GM21737 (cell line): ENCODE data around the gene TUBA1C.
"Not testable (repeated sequence)": the region's sequence is repeated elsewhere in the genome, so short reads cannot be mapped to it uniquely, and the experiment has no call there.

Experiments used
- ATAC-seq: cut with Tn5 transposase; IDR thresholded peaks from one replicate; pipeline ENCODE4 v1.9.1; 2021; ENCODE audit warnings: mild to moderate bottlenecking, moderate library complexity; ENCODE audit not compliant: unreplicated experiment

TUBA1C gene

DNA sequence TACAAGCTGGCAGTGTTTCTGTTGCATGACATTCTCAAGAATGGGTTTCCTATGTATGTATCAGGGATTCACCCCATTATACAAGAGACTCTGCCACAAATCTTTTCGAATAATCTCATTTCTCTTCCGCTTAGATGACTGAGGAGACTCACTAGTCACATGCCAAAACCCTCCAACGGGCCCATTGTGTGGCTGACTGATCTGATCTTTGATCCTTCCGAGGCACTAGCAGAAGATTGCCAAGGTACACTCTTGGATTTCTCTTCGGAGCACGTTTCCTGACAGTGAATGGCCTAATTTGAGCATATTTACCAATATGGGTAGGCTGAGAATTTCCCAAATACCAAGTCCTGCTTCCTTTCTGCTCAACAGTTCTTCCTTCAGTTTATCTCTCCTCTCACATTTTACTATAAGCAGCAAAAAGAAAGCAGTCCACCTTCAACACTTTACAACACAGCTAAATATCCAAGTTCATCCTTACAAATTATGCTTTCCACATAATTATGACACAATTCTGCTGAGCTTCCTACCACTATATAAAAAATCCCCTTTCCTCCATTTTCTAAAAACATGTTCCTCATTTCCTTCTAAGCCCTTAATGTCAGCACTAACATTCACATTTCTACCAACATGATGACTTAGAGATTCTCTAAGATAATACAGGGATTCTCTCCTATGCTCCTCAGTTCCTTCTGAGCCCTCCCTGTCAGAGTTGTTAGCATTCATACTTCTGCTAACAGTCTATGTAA is 41.1 kb downstream of the TUBA1C start:
- ATAC-seq, result no peak

DNA sequence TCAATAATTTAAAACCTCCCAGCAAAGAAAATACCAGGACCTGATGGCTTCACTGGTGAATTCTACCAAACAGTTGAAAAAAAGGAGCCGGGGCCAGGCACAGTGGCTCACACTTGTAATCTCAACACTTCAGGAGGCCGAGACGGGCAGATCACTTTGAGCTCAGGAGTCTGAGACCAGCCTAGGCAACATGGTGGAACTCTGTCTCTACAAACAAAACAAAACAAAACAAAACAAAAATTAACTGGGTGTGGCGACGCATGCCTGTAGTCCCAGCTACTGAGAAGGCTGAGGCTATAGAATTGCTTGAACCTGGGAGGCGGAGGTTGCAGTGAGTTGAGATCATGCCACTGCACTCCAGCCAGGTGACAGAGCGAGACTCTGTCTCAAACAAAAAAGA is 44.5 kb downstream of the TUBA1C start:
- ATAC-seq, result no peak

DNA sequence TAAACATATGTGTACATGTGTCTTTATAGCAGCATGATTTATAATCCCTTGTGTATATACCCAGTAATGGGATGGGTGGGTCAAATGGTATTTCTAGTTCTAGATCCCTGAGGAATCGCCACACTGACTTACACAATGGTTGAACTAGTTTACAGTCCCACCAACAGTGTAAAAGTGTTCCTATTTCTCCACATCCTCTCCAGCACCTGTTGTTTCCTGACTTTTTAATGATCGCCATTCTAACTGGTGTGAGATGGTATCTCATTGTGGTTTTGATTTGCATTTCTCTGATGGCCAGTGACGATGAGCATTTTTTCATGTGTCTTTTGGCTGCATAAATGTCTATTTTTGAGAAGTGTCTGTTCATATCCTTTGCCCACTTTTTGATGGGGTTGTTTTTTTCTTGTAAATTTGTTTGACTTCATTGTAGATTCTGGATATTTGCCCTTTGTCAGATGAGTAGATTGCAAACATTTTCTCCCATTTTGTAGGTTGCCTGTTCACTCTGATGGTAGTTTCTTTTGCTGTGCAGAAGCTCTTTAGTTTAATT is 45.6 kb downstream of the TUBA1C start:
- ATAC-seq, result not testable (repeated sequence)

GRCh38 chr12:49314811-49315210 is 49.9 kb downstream of the TUBA1C start:
- no peak for ATAC-seq

GRCh38 chr12:49317118-49317517 is 52.2 kb downstream of the TUBA1C start:
- ATAC-seq, result not testable (repeated sequence)

- ATAC-seq, result not testable (repeated sequence)
These were observed 55.7 kb downstream of the TUBA1C start for GRCh38 chr12:49320411-49321103.

DNA sequence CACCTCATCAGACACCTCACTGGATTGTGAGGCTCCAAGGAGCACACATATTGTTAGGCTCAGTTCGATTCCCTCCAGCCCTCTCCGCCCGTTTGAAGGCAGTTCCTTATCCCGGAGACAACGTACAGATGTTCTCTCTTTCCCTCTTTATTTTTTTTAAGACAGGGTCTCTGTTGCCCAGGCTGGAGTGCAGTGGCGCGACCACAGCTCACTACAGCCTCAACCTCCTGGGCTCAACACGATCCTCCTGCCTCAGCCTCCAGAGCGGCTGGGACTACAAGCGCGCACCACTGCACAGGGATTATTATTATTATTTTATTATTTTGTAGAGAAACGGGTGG is 57.5 kb downstream of the TUBA1C start:
- no peak for ATAC-seq

DNA sequence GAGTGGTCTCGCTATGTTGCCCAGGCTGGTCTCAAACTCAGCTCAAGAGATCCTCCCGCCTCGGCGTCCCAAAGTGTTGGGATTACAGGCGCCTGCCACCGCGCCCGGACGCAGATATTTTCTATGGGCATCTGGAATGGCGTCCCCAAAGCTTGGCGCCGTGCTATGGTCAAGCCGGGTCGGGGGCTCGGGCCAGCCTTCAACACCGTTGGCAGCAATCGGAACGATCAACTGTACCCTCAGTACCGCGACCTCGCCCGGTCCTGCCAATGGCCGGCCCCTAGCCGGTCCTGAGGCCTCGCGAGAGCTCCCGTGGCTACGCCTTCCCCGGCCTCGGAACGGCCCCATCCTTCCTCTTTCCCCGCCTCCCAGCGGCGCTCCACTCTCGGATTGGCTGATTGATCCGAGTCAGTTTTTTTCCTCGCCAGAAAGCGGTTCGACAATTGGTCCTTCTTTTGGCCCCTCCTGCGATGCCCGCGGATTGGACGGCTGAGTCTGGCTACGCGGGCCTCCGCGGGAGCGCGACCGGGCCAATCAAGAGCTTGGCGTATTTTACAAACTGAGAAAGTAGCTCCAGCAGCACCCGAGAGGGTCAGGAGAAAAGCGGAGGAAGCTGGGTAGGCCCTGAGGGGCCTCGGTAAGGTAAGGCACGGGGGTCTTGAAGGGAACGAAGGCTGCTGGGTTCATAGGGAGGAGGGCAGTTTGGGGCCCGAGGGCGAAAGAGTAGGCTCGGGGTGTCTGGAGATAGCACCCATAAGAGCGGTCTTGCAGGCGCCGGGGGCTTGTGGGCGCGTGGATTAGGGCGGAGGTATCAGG is 58.0 kb downstream of the TUBA1C start, which contains the start of gene TROAP:
Gene TROAP, plus strand, starts transcription at position 548 of the 816 bp plus-strand sequence. CDS start 354 bp downstream, outside the sequence.
- peak; percentile 96 for ATAC-seq

DNA sequence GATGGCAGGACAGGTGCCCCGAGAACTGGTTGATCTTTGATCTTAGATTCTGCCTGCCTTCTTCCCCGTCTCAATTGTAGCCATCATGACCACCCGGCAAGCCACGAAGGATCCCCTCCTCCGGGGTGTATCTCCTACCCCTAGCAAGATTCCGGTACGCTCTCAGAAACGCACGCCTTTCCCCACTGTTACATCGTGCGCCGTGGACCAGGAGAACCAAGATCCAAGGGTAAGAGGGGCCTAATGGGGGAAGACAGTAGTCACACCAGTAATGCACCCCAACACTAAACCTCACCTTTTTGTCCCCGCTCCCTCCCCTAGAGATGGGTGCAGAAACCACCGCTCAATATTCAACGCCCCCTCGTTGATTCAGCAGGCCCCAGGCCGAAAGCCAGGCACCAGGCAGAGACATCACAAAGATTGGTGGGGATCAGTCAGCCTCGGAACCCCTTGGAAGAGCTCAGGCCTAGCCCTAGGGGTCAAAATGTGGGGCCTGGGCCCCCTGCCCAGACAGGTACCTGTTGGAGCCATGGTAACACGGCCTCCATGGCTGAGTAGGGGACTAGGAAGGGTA is 58.7 kb downstream of the TUBA1C start:
- ATAC-seq, result no peak
